Vagina (tissue), 2 donors: ENCODE measurements around the gene HMGXB4. TPM values are rescaled to one million over a fixed set of nuclear protein-coding genes. Genes with fewer than 3 reads are reported as not detected.

Experiments
- DNase-seq, 2 donors: peaks; one replicate each; pipeline ENCODE4 v3.0.0-alpha.2; 2017; ENCODE audit errors: extremely low spot score in 2 of 2
- H3K27ac ChIP-seq: fragments of 200-600 bp; sonication (generic); one replicate; pipeline ENCODE4 v1.5.1; 2019
- H3K27me3 ChIP-seq: fragments of 200-600 bp; sonication (generic); one replicate; pipeline ENCODE4 v1.5.1; 2019
- H3K36me3 ChIP-seq, 2 donors: fragments of 200-600 bp; sonication (generic); one replicate each; pipeline ENCODE4 v1.5.1; 2017 to 2019
- H3K4me1 ChIP-seq: fragments of 200-600 bp; sonication (generic); one replicate; pipeline ENCODE4 v1.5.1; 2019
- H3K4me3 ChIP-seq, 2 donors: fragments of 200-600 bp; sonication (generic); 1 replicate in 1 of 2; 2 replicates in 1 of 2; pipeline ENCODE4 v1.5.1; 2016 to 2019
- H3K9me3 ChIP-seq: fragments of 200-600 bp; sonication (generic); one replicate; pipeline ENCODE4 v1.5.1; 2019
- POLR2A ChIP-seq, 2 donors: fragments of 450-650 bp; IDR thresholded peaks; one replicate each; pipeline ENCODE4 v1.6.1; 2017; ENCODE audit warnings: antibody characterized with exemption in 2 of 2, mild to moderate bottlenecking in 2 of 2, moderate library complexity in 2 of 2
- POLR2AphosphoS5 ChIP-seq, 2 donors: sonication (generic); formaldehyde crosslinking; IDR thresholded peaks; one replicate each; pipeline ENCODE4 v1.9.0; 2017; ENCODE audit warnings: antibody characterized with exemption in 2 of 2, mild to moderate bottlenecking in 2 of 2, low read depth in 1 of 2; ENCODE audit not compliant: insufficient read depth in 1 of 2
- intact Hi-C: fragments of 100-400 bp; cut with DNase I; formaldehyde crosslinking; loops from one replicate; pipeline ENCODE4 v1.15.1; 2023
- total RNA-seq: library from RNA; depleted of rRNA; stranded (reverse); fragments of >200 nt; gene quantifications from one replicate; pipeline ENCODE4 v1.2.3, GENCODE V29; 2016
- TF ChIP-seq, protein P1 (sequence below), 3 experiments: fragments of 450-650 bp in 2 of 3; fragments of 200-600 bp in 1 of 3; sonication (generic) in 1 of 3; IDR thresholded peaks; one replicate each; pipeline ENCODE4 v1.5.1; 2017 to 2019; ENCODE audit warnings: antibody characterized with exemption in 3 of 3, mild to moderate bottlenecking in 2 of 3, moderate library complexity in 2 of 3

Gene HMGXB4
- total RNA-seq, 1 donor from 2014 or later, result 12.8 TPM

- intact Hi-C loops, result no loop called here
- DNase-seq, result peak in 1 of 2 donors; percentile 84
- H3K27me3 ChIP-seq, result no peaks in the 10 kb centered on the region
- TF ChIP-seq POLR2AphosphoS5 (IDR thresholded peaks at IDR 0.05; ENCODE audit: insufficient read depth in 1 of 2, low read depth in 1 of 2), result no peak
- TF ChIP-seq, protein P1, sequence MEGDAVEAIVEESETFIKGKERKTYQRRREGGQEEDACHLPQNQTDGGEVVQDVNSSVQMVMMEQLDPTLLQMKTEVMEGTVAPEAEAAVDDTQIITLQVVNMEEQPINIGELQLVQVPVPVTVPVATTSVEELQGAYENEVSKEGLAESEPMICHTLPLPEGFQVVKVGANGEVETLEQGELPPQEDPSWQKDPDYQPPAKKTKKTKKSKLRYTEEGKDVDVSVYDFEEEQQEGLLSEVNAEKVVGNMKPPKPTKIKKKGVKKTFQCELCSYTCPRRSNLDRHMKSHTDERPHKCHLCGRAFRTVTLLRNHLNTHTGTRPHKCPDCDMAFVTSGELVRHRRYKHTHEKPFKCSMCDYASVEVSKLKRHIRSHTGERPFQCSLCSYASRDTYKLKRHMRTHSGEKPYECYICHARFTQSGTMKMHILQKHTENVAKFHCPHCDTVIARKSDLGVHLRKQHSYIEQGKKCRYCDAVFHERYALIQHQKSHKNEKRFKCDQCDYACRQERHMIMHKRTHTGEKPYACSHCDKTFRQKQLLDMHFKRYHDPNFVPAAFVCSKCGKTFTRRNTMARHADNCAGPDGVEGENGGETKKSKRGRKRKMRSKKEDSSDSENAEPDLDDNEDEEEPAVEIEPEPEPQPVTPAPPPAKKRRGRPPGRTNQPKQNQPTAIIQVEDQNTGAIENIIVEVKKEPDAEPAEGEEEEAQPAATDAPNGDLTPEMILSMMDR (IDR thresholded peaks at IDR 0.05), result no peak
- TF ChIP-seq POLR2A (IDR thresholded peaks at IDR 0.05), result no peak
- H3K4me1 ChIP-seq, result peaks cover 60% of the 10 kb centered on the region
- H3K9me3 ChIP-seq, result no peaks in the 10 kb centered on the region
- H3K27ac ChIP-seq, result peak overlapping the region; percentile 42
- no peak overlapping the region for H3K4me3 ChIP-seq
- H3K36me3 ChIP-seq, result peaks cover 0 to 23% of the 10 kb centered on the region in 2 donors
Measured at GRCh38 chr22:35314161-35314942, 57.1 kb downstream of the HMGXB4 start.

GRCh38 chr22:35315141-35315854, 58.0 kb downstream of the HMGXB4 start:
- H3K27me3 ChIP-seq, result no peaks in the 10 kb centered on the region
- no peak for TF ChIP-seq POLR2A (IDR thresholded peaks at IDR 0.05)
- TF ChIP-seq POLR2AphosphoS5 (IDR thresholded peaks at IDR 0.05; ENCODE audit: insufficient read depth in 1 of 2, low read depth in 1 of 2), result no peak
- TF ChIP-seq, protein P1 (IDR thresholded peaks at IDR 0.05), result no peak
- H3K4me1 ChIP-seq, result peaks cover 60% of the 10 kb centered on the region
- peak overlapping the region; percentile 26 for H3K27ac ChIP-seq
- peaks cover 0 to 32% of the 10 kb centered on the region in 2 donors for H3K36me3 ChIP-seq
- DNase-seq, result no peak
- intact Hi-C loops, result no loop called here
- no peak overlapping the region for H3K4me3 ChIP-seq
- no peaks in the 10 kb centered on the region for H3K9me3 ChIP-seq

- TF ChIP-seq, protein P1 (IDR thresholded peaks at IDR 0.05), result no peak
- TF ChIP-seq POLR2AphosphoS5 (IDR thresholded peaks at IDR 0.05; ENCODE audit: insufficient read depth in 1 of 2, low read depth in 1 of 2), result peak in 1 of 2 donors; percentile 37
- peak overlapping the region; percentile 26 for H3K27ac ChIP-seq
- H3K36me3 ChIP-seq, result peaks cover 0 to 34% of the 10 kb centered on the region in 2 donors
- H3K27me3 ChIP-seq, result no peaks in the 10 kb centered on the region
- H3K4me3 ChIP-seq, result no peak overlapping the region
- H3K9me3 ChIP-seq, result no peaks in the 10 kb centered on the region
- no peak for DNase-seq
- H3K4me1 ChIP-seq, result peaks cover 55% of the 10 kb centered on the region
- intact Hi-C loops, result no loop called here
Measured at GRCh38 chr22:35315855-35316745, 58.8 kb downstream of the HMGXB4 start.

DNA sequence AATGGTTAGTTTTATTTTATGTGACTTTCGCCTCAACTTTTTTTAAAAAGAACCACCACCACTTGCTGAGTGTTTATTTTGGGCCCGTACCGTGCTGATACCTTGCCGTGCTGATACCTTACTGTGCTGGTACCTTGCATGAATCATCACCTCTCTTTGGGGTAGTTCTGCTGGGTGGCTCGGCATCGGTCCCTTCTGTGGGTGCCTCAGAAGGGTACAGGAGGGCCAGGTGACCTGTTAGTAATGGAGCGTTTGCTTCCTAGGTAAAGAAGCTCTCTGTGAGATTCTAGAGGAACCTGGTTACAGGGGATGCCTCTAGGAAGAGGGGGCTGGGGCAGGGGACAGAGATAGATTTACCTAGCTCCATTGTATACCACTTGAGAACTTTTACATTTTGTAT, 59.5 kb downstream of the HMGXB4 start:
- intact Hi-C loops, result no loop called here
- H3K4me3 ChIP-seq, result no peak overlapping the region
- DNase-seq, result no peak
- no peaks in the 10 kb centered on the region for H3K27me3 ChIP-seq
- peaks cover 48% of the 10 kb centered on the region for H3K4me1 ChIP-seq
- H3K9me3 ChIP-seq, result no peaks in the 10 kb centered on the region
- no peak overlapping the region for H3K27ac ChIP-seq
- TF ChIP-seq POLR2AphosphoS5 (IDR thresholded peaks at IDR 0.05; ENCODE audit: insufficient read depth in 1 of 2, low read depth in 1 of 2) (no peak), POLR2A (IDR thresholded peaks at IDR 0.05) (no peak)
- TF ChIP-seq, protein P1 (IDR thresholded peaks at IDR 0.05), result no peak
- peaks cover 0 to 37% of the 10 kb centered on the region in 2 donors for H3K36me3 ChIP-seq
